MCF 10A (cell line): ENCODE results near the gene TNF. TPM values are rescaled to one million over a fixed set of nuclear protein-coding genes. Genes with fewer than 3 reads are reported as not detected.

Experiments
- BruUV-seq: library from RNA; stranded (reverse); fragments of 400-500 nt; replicated peaks from 2 replicates; lab custom pipeline; 2021; lab: Mats Ljungman, UMichigan
- CTCF ChIA-PET: fragments of 300-600 bp; sonication (Branson Sonifier 250); formaldehyde crosslinking; extraction: SDS; loops from one replicate; lab custom pipeline; 2021; ENCODE audit warnings: antibody characterized with exemption, inconsistent platforms; lab: Yijun Ruan, JAX
- POLR2A ChIA-PET: fragments of 300-600, 350-650 bp; sonication (Branson Sonifier 250); formaldehyde crosslinking; extraction: SDS; loops from one replicate; lab custom pipeline; 2020; ENCODE audit warnings: antibody characterized with exemption, inconsistent platforms; lab: Yijun Ruan, JAX
- DNase-seq: peaks from one replicate; pipeline ENCODE4 v3.0.0-alpha.2; 2018; ENCODE audit not compliant: unreplicated experiment
- H3K27ac Mint-ChIP-seq: one replicate; pipeline ENCODE4 v1.8.0; 2022; ENCODE audit warnings: mild to moderate bottlenecking, low read depth, mixed read lengths; ENCODE audit not compliant: unreplicated experiment
- H3K27me3 Mint-ChIP-seq: one replicate; pipeline ENCODE4 v1.8.0; 2022; ENCODE audit warnings: mixed read lengths; ENCODE audit not compliant: insufficient read depth, unreplicated experiment
- H3K36me3 Mint-ChIP-seq: one replicate; pipeline ENCODE4 v1.8.0; 2022; ENCODE audit warnings: mild to moderate bottlenecking, moderate library complexity, mixed read lengths; ENCODE audit not compliant: insufficient read depth, unreplicated experiment
- H3K4me1 Mint-ChIP-seq: one replicate; pipeline ENCODE4 v1.8.0; 2022; ENCODE audit warnings: mixed read lengths; ENCODE audit not compliant: insufficient read depth, unreplicated experiment
- H3K4me3 Mint-ChIP-seq: one replicate; pipeline ENCODE4 v1.8.0; 2022; ENCODE audit warnings: mild to moderate bottlenecking, moderate library complexity, mixed read lengths; ENCODE audit not compliant: unreplicated experiment
- H3K9me3 Mint-ChIP-seq: one replicate; pipeline ENCODE4 v1.8.0; 2022; ENCODE audit warnings: mixed read lengths; ENCODE audit not compliant: unreplicated experiment
- CTCF ChIP-seq: fragments of 200-600 bp; IDR thresholded peaks from one replicate; pipeline ENCODE4 v1.8.0; 2022; ENCODE audit warnings: antibody characterized with exemption, mild to moderate bottlenecking; ENCODE audit not compliant: unreplicated experiment
- intact Hi-C: fragments of 100-400 bp; cut with micrococcal nuclease; formaldehyde crosslinking; loops from 2 replicates; pipeline ENCODE4 v1.14.1; 2022
- total RNA-seq: library from RNA; stranded (reverse); gene quantifications from 2 replicates; pipeline ENCODE4 v1.2.3, GENCODE V29; 2022

The TNF gene
- total RNA-seq, 1 experiment from 2014 or later: not detected

GRCh38 chr6:31573239-31574105, 1.9 kb upstream of the TNF start:
- no peak for DNase-seq
- H3K27ac Mint-ChIP-seq: no peak overlapping the region
- CTCF ChIA-PET: interaction anchor here (1.2 to 18.9 kb wide), 3 partner anchors 14 to 32 kb away, joined by 4 to 215 read pairs (median 5); partner anchors contain the start of genes DDX39B and NCR3
- H3K36me3 Mint-ChIP-seq: peaks cover 7% of the 10 kb centered on the region
- no peak overlapping the region for H3K4me3 Mint-ChIP-seq
- POLR2A ChIA-PET: interaction anchor here (1.4 kb wide), 1 partner anchor 14 kb away, joined by 3 read pairs; no protein-coding TSS in a partner anchor
- H3K9me3 Mint-ChIP-seq: no peaks in the 10 kb centered on the region
- H3K4me1 Mint-ChIP-seq: peaks cover 6% of the 10 kb centered on the region
- peaks cover 29% of the 10 kb centered on the region for H3K27me3 Mint-ChIP-seq
- no TSS peak for BruUV-seq
- no peak for TF ChIP-seq CTCF
- intact Hi-C loops: no loop called here

- Mint-ChIP-seq H3K27me3 (peaks cover 20% of the 10 kb centered on the region), H3K9me3 (no peaks in the 10 kb centered on the region), H3K4me1 (peaks cover 6% of the 10 kb centered on the region), H3K4me3 (no peak overlapping the region), H3K27ac (no peak overlapping the region), H3K36me3 (peaks cover 7% of the 10 kb centered on the region)
- DNase-seq: no peak
- TF ChIP-seq CTCF: no peak
- intact Hi-C loops: no loop called here
- POLR2A ChIA-PET: interaction anchor here (1.4 kb wide), 1 partner anchor 15 kb away, joined by 3 read pairs; no protein-coding TSS in a partner anchor
- BruUV-seq: no TSS peak
- CTCF ChIA-PET: interaction anchor here (1.2 to 18.9 kb wide), 3 partner anchors 13 to 33 kb away, joined by 4 to 215 read pairs (median 5); partner anchors contain the start of genes DDX39B and NCR3
These were observed 981 bp upstream of the TNF start for GRCh38 chr6:31574106-31575061.

- POLR2A ChIA-PET: no interaction called here
- no peak for TF ChIP-seq CTCF
- no peak overlapping the region for H3K4me3 Mint-ChIP-seq
- H3K4me1 Mint-ChIP-seq: peaks cover 9% of the 10 kb centered on the region
- H3K27me3 Mint-ChIP-seq: peaks cover 20% of the 10 kb centered on the region
- no peak overlapping the region for H3K27ac Mint-ChIP-seq
- no peak for DNase-seq
- BruUV-seq: no TSS peak
- no peaks in the 10 kb centered on the region for H3K9me3 Mint-ChIP-seq
- intact Hi-C loops: no loop called here
- peaks cover 7% of the 10 kb centered on the region for H3K36me3 Mint-ChIP-seq
- CTCF ChIA-PET: interaction anchor here (0.6 to 18.9 kb wide), 4 partner anchors 21 to 1010 kb away, joined by 3 to 215 read pairs (median 4); partner anchors contain the start of gene NCR3
These were observed 754 bp downstream of the TNF start for GRCh38 chr6:31575952-31576685.
